H1 (cell line): ENCODE measurements around the gene UROS. TPM values are rescaled to one million over a fixed set of nuclear protein-coding genes. Genes with fewer than 3 reads are reported as not detected.

Experiments used
- CTCF ChIA-PET: fragments of 300-600 bp; sonication (Branson Sonifier 250); formaldehyde crosslinking; loops from one replicate; lab custom pipeline; 2021; ENCODE audit not compliant: partially characterized antibody; lab: Charles Lee
- POLR2A ChIA-PET: fragments of 300-600 bp; sonication (Branson Sonifier 250); formaldehyde crosslinking; loops from one replicate; lab custom pipeline; 2021; ENCODE audit warnings: inconsistent platforms; ENCODE audit not compliant: partially characterized antibody; lab: Charles Lee
- DNase-seq, 2 experiments: peaks; one replicate each; pipeline versions ENCODE4 v3.0.0 to v3.0.0-alpha.2; 2010 to 2022; ENCODE audit warnings: low spot score in 2 of 2, low read depth in 1 of 2, mixed read lengths in 1 of 2
- FAIRE-seq: peaks from 2 replicates; lab custom pipeline; 2011; peaks lifted over from hg19 to GRCh38; lab: Jason Lieb, UNC
- H2AFZ ChIP-seq: 2 replicates; pipeline ENCODE4 v1.8.1; 2012; ENCODE audit warnings: low read length, inconsistent platforms
- H2AK5ac ChIP-seq: 2 replicates; pipeline ENCODE4 v1.6.1; 2013; ENCODE audit warnings: low read depth, low read length
- H2BK120ac ChIP-seq: replicated peaks from 2 replicates; pipeline ENCODE3; 2013; ENCODE audit warnings: low read depth, low read length, inconsistent platforms
- H2BK12ac ChIP-seq: 2 replicates; pipeline ENCODE4 v1.6.1; 2013; ENCODE audit warnings: low read depth, low read length
- H2BK15ac ChIP-seq: 2 replicates; pipeline ENCODE4 v1.6.1; 2013; ENCODE audit warnings: low read length
- H2BK20ac ChIP-seq: 2 replicates; pipeline ENCODE4 v1.6.1; 2013; ENCODE audit warnings: low read length
- H2BK5ac ChIP-seq: 2 replicates; pipeline ENCODE4 v1.6.1; 2013; ENCODE audit warnings: low read depth, low read length
- H3K14ac ChIP-seq: 2 replicates; pipeline ENCODE4 v1.6.1; 2013; ENCODE audit warnings: inconsistent platforms; ENCODE audit not compliant: insufficient read length
- H3K18ac ChIP-seq: 2 replicates; pipeline ENCODE4 v1.6.1; 2013; ENCODE audit warnings: low read length; ENCODE audit errors: extremely low read depth
- H3K23ac ChIP-seq: 2 replicates; pipeline ENCODE4 v1.6.1; 2013; ENCODE audit warnings: inconsistent platforms; ENCODE audit not compliant: insufficient read length
- H3K23me2 ChIP-seq: 2 replicates; pipeline ENCODE4 v1.6.1; 2013; ENCODE audit warnings: low read depth, low read length
- H3K27ac ChIP-seq: 2 replicates; pipeline ENCODE4 v1.6.1; 2011; ENCODE audit warnings: low read depth, low read length, inconsistent platforms
- H3K27me3 ChIP-seq, 4 experiments: replicated peaks in 1 of 4; 1 replicate in 1 of 4; 2 replicates in 3 of 4; pipeline versions ENCODE4 v1.6.1 to v1.8.1; 2011 to 2013; ENCODE audit warnings: low read length in 3 of 4, mild to moderate bottlenecking in 3 of 4, inconsistent platforms in 2 of 4, mixed read lengths in 2 of 4, moderate library complexity in 1 of 4; ENCODE audit not compliant: control insufficient read depth in 3 of 4, insufficient read depth in 3 of 4; ENCODE audit errors: extremely low read depth in 1 of 4
- H3K36me3 ChIP-seq, 4 experiments: 2 replicates each; pipeline versions ENCODE4 v1.6.1 to v1.8.1; 2011 to 2013; ENCODE audit warnings: mild to moderate bottlenecking in 4 of 4, low read length in 3 of 4, moderate library complexity in 2 of 4, control low read depth in 1 of 4, inconsistent platforms in 1 of 4; ENCODE audit not compliant: insufficient read depth in 4 of 4, control insufficient read depth in 2 of 4
- H3K4ac ChIP-seq: replicated peaks from 2 replicates; pipeline ENCODE3; 2013; ENCODE audit warnings: low read length, low read depth, mixed read lengths, inconsistent platforms; ENCODE audit not compliant: insufficient read length
- H3K4me1 ChIP-seq, 4 experiments: replicated peaks in 1 of 4; 1 replicate in 1 of 4; 2 replicates in 3 of 4; pipeline versions ENCODE4 v1.6.1 to v1.8.1; 2011 to 2013; ENCODE audit warnings: low read length in 3 of 4, inconsistent platforms in 2 of 4, mixed read lengths in 1 of 4; ENCODE audit not compliant: insufficient read depth in 4 of 4, control insufficient read depth in 3 of 4
- H3K4me2 ChIP-seq, 2 experiments: 2 replicates each; pipeline versions ENCODE4 v1.6.1 to v1.8.1; 2011 to 2013; ENCODE audit warnings: low read depth in 2 of 2, low read length in 2 of 2, control low read depth in 1 of 2, inconsistent platforms in 1 of 2, mild to moderate bottlenecking in 1 of 2; ENCODE audit not compliant: insufficient read depth in 1 of 2
- H3K4me3 ChIP-seq, 4 experiments: fragments of 200-600, 300-600 bp in 1 of 4; sonication (generic), shearing (Covaris generic), sonication (Bioruptor Twin) in 1 of 4; 2 replicates each; pipeline versions ENCODE4 v1.5.1 to v1.8.1; 2011 to 2016; ENCODE audit warnings: low read length in 4 of 4, low read depth in 3 of 4, control low read depth in 2 of 4, inconsistent platforms in 2 of 4, mild to moderate bottlenecking in 2 of 4, mixed read lengths in 1 of 4, moderate library complexity in 1 of 4; ENCODE audit not compliant: insufficient read depth in 2 of 4; ENCODE audit errors: extremely low read depth in 1 of 4
- H3K56ac ChIP-seq: replicated peaks from 2 replicates; pipeline ENCODE3; 2013; ENCODE audit warnings: low read depth, mild to moderate bottlenecking, mixed read lengths, low read length, inconsistent platforms; ENCODE audit not compliant: insufficient read length
- H3K79me1 ChIP-seq: 2 replicates; pipeline ENCODE4 v1.6.1; 2013; ENCODE audit warnings: low read depth, low read length, control low read depth
- H3K79me2 ChIP-seq, 2 experiments: 2 replicates each; pipeline versions ENCODE4 v1.6.1 to v1.8.1; 2012 to 2013; ENCODE audit warnings: low read length in 2 of 2, mild to moderate bottlenecking in 2 of 2, inconsistent platforms in 1 of 2; ENCODE audit not compliant: insufficient read depth in 2 of 2, control insufficient read depth in 1 of 2
- H3K9ac ChIP-seq, 4 experiments: replicated peaks in 1 of 4; 1 replicate in 1 of 4; 2 replicates in 3 of 4; pipeline versions ENCODE4 v1.6.1 to v1.8.1; 2011 to 2013; ENCODE audit warnings: low read depth in 3 of 4, low read length in 3 of 4, control low read depth in 2 of 4, mild to moderate bottlenecking in 2 of 4, moderate library complexity in 2 of 4, inconsistent platforms in 1 of 4; ENCODE audit errors: extremely low read depth in 1 of 4
- H3K9me3 ChIP-seq, 2 experiments: 2 replicates each; pipeline versions ENCODE4 v1.6.1 to v1.8.1; 2012 to 2013; ENCODE audit warnings: mild to moderate bottlenecking in 2 of 2, moderate library complexity in 2 of 2, control low read depth in 1 of 2, inconsistent platforms in 1 of 2, low read depth in 1 of 2, low read length in 1 of 2, mixed read lengths in 1 of 2; ENCODE audit not compliant: insufficient read depth in 2 of 2
- H4K20me1 ChIP-seq, 2 experiments: replicated peaks in 1 of 2; 2 replicates each; pipeline versions ENCODE3 to v1.8.1; 2011 to 2013; ENCODE audit warnings: inconsistent platforms in 2 of 2, low read length in 2 of 2, mild to moderate bottlenecking in 1 of 2; ENCODE audit not compliant: insufficient read depth in 2 of 2, control insufficient read depth in 1 of 2
- H4K5ac ChIP-seq: 2 replicates; pipeline ENCODE4 v1.6.1; 2013; ENCODE audit warnings: low read length, low read depth, mixed read lengths, inconsistent platforms; ENCODE audit not compliant: insufficient read length
- H4K8ac ChIP-seq: 2 replicates; pipeline ENCODE4 v1.8.0; 2013; ENCODE audit warnings: mild to moderate bottlenecking, moderate library complexity, low read length, inconsistent platforms; ENCODE audit not compliant: insufficient read depth; ENCODE audit errors: extremely low read depth
- H4K91ac ChIP-seq: replicated peaks from 2 replicates; pipeline ENCODE3; 2013; ENCODE audit warnings: low read length, mixed read lengths, inconsistent platforms; ENCODE audit not compliant: insufficient read length
- ASH2L ChIP-seq: fragments of 200-600, 300-600 bp; sonication (generic); IDR thresholded peaks from one replicate; pipeline ENCODE4 v1.7.1; 2017; ENCODE audit warnings: low read length
- CBX5 ChIP-seq: fragments of 300-800, 300-1000 bp; sonication (generic); IDR thresholded peaks from 2 replicates; pipeline ENCODE4 v1.7.1; 2016; ENCODE audit warnings: antibody characterized with exemption, low read length, low read depth
- EP300 ChIP-seq, 2 experiments: IDR thresholded peaks; 1 replicate in 1 of 2; 2 replicates in 1 of 2; pipeline ENCODE4 v1.6.1; 2011 to 2012; ENCODE audit warnings: low read depth in 2 of 2, low read length in 2 of 2, mild to moderate bottlenecking in 2 of 2, borderline replicate concordance in 1 of 2, inconsistent platforms in 1 of 2, moderate library complexity in 1 of 2
- GTF2F1 ChIP-seq: IDR thresholded peaks from 2 replicates; pipeline ENCODE4 v1.6.1; 2012; ENCODE audit warnings: low read depth, low read length, improper control_type of control experiment, borderline replicate concordance
- TAF7 ChIP-seq: optimal IDR thresholded peaks from 2 replicates; pipeline ENCODE3; 2011; ENCODE audit warnings: low read depth, mild to moderate bottlenecking, inconsistent platforms, low read length, moderate library complexity, borderline replicate concordance
- YY1 ChIP-seq: IDR thresholded peaks from 2 replicates; pipeline ENCODE4 v1.6.1; 2011; ENCODE audit warnings: low read depth, mild to moderate bottlenecking, low read length
- WGBS, 2 experiments: shearing (Covaris generic) in 1 of 2; methylation state at CpG; one replicate each; pipeline versions ENCODE4 v1.1.6 to v1.1.7; 2013 to 2015; ENCODE audit warnings: low lambda C conversion rate in 2 of 2, mixed read lengths in 2 of 2, inconsistent platforms in 1 of 2, low coverage in 1 of 2, missing lambda C conversion rate in 1 of 2; ENCODE audit not compliant: insufficient replicate concordance in 2 of 2, insufficient coverage in 1 of 2, insufficient read length in 1 of 2; ENCODE audit errors: extremely low coverage in 1 of 2, missing lambda C conversion rate in 1 of 2; 5-methylcytosine and 5-hydroxymethylcytosine counted together
- polyA plus RNA-seq, 7 experiments: library from polyadenylated mRNA; depleted of rRNA in 3 of 7; stranded (reverse) in 5 of 7; unstranded in 2 of 7; fragments of >200 nt in 5 of 7; fragments of 200-250 nt in 2 of 7; gene quantifications; 1 replicate in 5 of 7; 2 replicates in 1 of 7; 4 replicates in 1 of 7; pipeline versions ENCODE4 v1.2.1 to v1.2.3, GENCODE V29; 2011 to 2013; ENCODE audit warnings: missing spikeins in 2 of 7, mixed read lengths in 2 of 7
- total RNA-seq: library from RNA; stranded (reverse); fragmentation: NEBNext Ultra II Directional; extraction: Animal tissue kit (Norgen Biotek cat#: 25700); gene quantifications from 2 replicates; pipeline ENCODE4 v1.2.1, GENCODE V29; 2021
- TF ChIP-seq, protein P1 (sequence below): IDR thresholded peaks from 2 replicates; pipeline ENCODE4 v1.6.1; 2012; ENCODE audit warnings: inconsistent platforms

Gene UROS
- total and polyA plus RNA-seq, 2 of the 8 experiments (the other 6 are each of a cell fraction or from before 2014, with no cell fraction given) = 45.6 to 58.0 TPM

DNA sequence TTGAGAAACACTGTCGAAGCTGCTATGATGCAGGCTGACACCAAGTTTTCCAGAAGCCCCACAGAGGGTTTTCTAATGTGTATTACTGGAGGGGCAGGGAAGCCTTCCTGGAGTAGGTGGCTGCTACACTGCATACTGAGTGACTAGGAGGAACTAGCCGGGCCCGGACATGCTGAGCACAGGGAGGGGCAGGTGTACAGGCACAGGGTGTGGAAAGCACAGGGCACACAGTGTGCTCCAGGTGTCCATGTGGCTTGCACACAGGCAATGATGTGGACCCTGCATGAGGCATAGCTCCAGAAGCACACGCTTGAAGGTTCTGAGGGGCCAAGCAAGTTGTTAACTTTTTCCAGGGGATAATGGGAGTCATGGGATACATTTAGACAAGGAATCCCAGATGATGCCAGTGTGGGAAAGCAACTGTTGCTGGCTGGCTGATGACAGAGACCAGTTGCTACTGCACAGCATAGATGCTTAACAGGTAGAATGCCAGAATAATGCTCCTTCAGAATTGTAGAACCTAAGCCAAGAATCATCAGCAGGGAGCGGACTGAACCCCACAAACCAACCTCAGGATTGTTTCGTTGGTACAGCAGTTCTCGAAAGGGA, 43.5 kb upstream of the UROS start:
- Histone ChIP-seq H3K56ac (no peak overlapping the region), H3K18ac (no peak overlapping the region), H2BK5ac (no peak overlapping the region), H3K79me1 (no peaks in the 10 kb centered on the region), H2BK15ac (no peak overlapping the region), H3K79me2 (no peaks in the 10 kb centered on the region), H3K4ac (no peak overlapping the region), H3K27ac (no peak overlapping the region), H3K23me2 (no peaks in the 10 kb centered on the region), H3K4me1 (no peaks in the 10 kb centered on the region), H2BK120ac (no peak overlapping the region), H3K4me2 (no peak overlapping the region), H3K9ac (no peak overlapping the region), H4K5ac (no peak overlapping the region), H4K8ac (no peak overlapping the region), H2AK5ac (no peak overlapping the region), H3K27me3 (no peaks in the 10 kb centered on the region), H2BK12ac (no peak overlapping the region), H2AFZ (no peak overlapping the region), H4K20me1 (peaks cover 0 to 2% of the 10 kb centered on the region in 2 experiments), H2BK20ac (no peak overlapping the region), H4K91ac (no peak overlapping the region), H3K23ac (no peak overlapping the region), H3K14ac (no peak overlapping the region), H3K9me3 (no peaks in the 10 kb centered on the region), H3K36me3 (peaks cover 0 to 7% (median 2%) of the 10 kb centered on the region in 4 experiments; a peak in 4 of 8 replicates), H3K4me3 (no peak overlapping the region)
- POLR2A ChIA-PET = interaction anchor here (1.0 kb wide), 1 partner anchor 9 kb away, joined by 3 read pairs; no protein-coding TSS in a partner anchor
- TF ChIP-seq CBX5 (no peak), ASH2L (no peak), GTF2F1 (no peak), TAF7 (no peak), EP300 (IDR thresholded peaks at IDR 0.05; ENCODE audit: borderline replicate concordance in 1 of 2, low read depth in 2 of 2, low read length in 2 of 2) (no peak), YY1 (no peak)
- TF ChIP-seq, protein P1, sequence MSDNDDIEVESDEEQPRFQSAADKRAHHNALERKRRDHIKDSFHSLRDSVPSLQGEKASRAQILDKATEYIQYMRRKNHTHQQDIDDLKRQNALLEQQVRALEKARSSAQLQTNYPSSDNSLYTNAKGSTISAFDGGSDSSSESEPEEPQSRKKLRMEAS = no peak
- DNase-seq (no peak), FAIRE-seq (no peak)
- CTCF ChIA-PET = interaction anchor here (0.9 to 4.3 kb wide), 4 partner anchors 8 to 111 kb away, joined by 3 to 30 read pairs (median 9); no protein-coding TSS in a partner anchor
- WGBS, 2 experiments = 95% methylated on average over 7 of the region's 7 CpGs; no CpG with 5 or more reads in 1 of the 2 experiments
